COLO829 (cell line): Measurements from ENCODE around the gene SBNO1.
"Not testable (repeated sequence)": the region's sequence is repeated elsewhere in the genome, so short reads cannot be mapped to it uniquely, and the experiment has no call there.

Experiments used
- DNase-seq: peaks from one replicate; pipeline ENCODE4 v3.0.0; 2012; ENCODE audit warnings: low spot score

SBNO1 gene

DNA sequence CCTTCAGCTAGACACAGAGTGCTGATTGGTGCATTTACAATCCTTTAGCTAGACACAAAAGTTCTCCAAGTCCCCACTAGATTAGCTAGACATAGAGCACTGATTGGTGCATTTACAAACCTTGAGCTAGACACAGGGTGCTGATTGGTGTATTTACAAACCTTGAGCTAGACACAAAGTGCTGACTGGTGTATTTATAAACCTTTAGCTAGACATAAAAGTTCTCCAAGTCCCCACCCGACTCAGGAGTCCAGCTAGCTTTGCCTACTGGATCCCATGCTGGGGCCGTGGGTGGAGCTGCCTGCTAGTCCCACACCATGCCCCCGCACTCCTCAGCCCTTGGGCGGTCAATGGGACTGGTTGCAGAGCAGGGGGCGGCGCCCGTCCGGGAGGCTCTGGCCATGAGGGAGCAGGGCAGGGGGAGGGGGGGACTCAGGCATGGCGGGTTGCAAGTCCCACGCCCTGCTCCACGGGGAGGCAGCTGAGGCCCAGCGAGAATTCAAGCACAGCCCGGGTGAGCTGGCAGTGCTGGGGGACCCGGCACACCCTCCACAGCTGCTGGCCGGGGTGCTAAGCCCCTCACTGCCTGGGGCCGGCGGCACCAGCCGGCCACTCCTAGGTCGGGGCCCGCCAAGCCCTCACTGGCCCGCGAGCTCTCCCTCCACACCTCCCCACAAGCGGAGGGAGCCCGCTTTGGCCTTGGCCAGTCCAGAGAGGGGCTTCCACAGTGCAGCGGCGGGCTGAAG is 115.5 kb downstream of the SBNO1 start:
- DNase-seq, result not testable (repeated sequence)

DNA sequence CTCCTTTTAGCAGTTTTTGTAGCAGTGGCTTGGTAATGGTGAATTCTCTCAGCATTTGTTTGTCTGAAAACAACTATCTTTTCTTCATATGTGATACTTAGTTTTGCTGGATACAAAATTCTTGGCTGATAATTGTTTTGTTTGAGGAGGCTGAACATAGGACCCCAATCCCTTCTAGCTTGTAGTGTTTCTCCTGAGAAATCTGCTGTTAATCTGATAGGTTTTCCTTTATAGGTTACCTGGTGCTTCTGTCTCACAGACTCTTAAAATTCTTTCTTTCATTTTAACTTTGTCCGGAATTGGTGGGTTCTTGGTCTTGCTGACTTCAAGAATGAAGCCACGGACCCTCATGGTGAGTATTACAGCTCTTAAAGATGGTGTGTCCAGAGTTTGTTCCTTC is 116.5 kb downstream of the SBNO1 start:
- DNase-seq, result not testable (repeated sequence)

DNA sequence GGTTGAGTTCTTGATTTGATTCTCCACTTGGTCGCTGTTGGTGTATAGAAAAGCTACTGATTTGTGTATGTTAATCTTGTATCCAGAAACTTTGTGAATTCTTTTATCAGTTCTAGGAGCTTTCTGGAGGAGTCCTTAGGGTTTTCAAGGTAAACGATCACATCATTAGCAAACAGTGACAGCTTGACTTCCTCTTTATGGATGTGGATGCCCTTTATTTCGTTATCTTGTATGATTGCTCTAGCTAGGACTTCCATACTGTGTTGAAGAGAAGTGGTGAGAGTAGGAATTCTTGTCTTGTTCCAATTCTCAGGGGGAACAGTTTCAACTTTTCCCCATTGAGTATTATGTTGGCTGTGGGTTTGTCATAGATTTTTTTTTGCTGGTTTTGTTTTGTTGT is 119.0 kb downstream of the SBNO1 start:
- no peak for DNase-seq

DNA sequence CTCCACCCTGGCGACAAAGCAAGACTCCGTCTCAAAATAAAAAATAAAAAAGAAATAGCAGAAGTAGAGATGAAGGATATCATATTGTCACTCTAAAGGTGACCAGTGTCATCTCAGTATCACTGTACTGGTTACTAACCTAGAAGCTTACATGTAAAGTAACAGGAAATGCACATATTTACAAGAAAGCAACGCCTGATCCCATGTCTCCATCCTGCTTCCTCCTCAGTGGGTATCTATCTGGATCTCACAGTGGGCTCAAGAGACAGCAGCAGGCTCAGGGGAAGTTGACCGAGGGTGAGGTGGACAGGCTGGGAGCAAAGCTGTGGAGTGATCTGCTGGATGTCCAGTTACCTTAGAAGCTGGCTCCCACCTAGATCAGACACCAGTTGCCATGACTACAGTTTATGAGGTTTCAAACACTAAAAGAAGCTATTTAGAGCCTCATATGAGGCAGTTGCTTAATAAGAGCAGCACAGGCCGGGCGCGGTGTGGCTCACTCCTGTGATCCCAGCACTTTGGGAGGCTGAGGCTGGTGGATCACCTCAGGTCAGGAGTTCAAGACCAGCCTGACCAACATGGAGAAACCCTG is 120.9 kb downstream of the SBNO1 start:
- no peak for DNase-seq

DNA sequence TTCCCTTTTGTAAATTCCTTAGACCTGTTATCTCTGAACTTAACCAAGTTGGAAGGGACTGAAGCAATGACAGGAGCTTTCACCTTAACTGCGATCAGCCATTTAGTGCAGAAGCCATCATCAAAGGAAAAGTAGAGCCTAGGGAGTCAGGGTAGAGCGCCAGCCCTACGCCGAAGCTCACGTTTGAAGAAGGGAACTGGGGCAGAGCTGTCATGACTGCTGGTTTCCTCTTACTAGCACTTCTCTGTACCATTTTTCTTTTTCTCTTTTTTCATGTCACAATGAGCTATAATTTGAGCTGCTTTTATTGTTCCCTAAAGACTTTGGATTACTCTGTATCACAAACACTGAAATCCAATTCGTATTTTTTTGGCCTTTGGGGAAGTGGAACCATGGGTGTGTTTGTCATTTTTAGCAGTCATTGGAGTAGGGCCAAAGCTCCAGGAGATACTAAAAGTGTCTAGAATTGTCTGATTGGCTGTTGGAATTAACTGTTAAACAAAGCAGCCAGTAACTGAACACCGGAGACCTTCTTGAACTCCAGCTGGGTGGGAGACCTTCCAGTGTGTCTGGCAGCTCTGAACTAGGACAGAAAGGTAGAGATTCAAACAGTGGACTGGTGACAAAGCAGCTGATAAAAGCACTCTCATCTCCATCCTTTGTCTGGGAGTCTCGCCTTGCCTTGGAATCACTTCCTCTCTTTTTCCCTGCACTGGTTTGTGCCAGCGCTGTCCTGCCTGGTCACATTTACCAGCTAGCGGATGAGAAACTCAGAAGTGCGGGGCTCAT is 122.3 kb downstream of the SBNO1 start:
- no peak for DNase-seq
